Hematopoietic multipotent progenitor cell treated with erythropoietin and hydrocortisone succinate and interleukin-3 and kit ligand, for 15 days (in vitro differentiated cells): ENCODE results near the gene LRWD1.
"Not testable (repeated sequence)": the region's sequence is repeated elsewhere in the genome, so short reads cannot be mapped to it uniquely, and the experiment has no call there.

ENCODE experiments used
- DNase-seq: peaks from one replicate; pipeline ENCODE4 v3.0.0-alpha.2; 2015; ENCODE audit warnings: low spot score

LRWD1 gene

GRCh38 chr7:102496861-102497260 lies 32.1 kb downstream of the LRWD1 start:
- not testable (repeated sequence) for DNase-seq

DNA sequence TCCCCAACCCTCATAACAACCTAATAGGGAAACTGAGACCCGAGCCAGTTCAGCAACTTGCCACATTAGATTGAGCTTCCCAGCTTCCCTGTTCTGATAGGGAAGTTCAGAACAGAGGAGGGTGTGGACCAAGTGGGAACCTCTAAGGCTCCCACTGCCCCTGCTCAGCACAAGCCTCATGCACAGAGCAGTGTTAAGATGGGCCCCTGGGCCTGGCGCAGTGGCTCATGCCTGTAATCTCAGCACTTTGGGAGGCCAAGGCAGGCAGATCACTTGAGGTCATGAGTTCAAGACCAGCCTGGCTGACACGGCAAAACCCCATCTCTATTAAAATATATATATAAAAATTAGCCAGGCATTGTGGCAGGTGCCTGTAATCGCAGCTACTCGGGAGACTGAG lies 32.5 kb downstream of the LRWD1 start:
- not testable (repeated sequence) for DNase-seq

GRCh38 chr7:102498321-102498720 lies 33.5 kb downstream of the LRWD1 start:
- DNase-seq = not testable (repeated sequence)

GRCh38 chr7:102503141-102503540 lies 38.4 kb downstream of the LRWD1 start:
- DNase-seq = not testable (repeated sequence)

DNA sequence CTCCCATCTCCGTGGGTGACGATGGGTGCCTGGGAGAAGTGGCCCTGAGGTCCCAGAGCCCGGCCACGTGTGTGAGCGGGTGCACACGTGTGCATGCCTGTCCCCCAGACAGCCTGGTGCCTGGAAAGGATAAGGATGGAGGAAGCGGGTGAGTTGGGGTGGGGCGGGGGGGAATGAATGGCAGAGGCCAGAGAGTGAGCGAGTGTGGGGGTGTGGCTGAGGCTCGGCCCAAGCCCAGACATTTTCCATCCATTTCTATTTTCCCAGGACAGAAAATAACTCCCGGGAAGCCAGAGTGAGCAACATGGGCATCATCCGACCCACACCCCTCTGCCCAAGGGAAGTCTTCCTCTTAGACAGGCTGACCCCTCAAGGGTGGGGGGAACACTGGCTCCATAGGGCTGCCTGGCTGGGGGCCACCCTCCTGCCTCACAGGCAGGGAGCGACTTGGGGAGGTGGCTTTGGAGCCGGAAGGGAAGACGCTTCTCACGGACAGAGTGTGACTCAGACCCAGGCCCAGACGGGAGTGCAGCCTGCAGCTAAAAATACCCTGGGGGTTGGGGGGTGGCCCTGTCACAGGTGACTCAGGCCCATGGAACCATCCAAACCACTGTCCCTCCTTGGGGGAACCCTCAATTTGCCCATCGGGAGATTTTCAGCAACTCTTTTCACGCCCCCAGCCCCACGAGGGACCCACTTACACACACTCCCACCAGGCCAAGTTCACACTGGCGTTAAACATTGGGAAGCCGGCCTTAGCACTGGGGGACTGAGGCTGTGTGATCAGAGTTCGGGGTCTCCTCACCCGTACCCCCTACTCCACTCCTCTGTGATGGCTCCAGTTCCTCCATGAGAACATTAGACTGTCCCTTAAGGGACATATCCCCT lies 40.8 kb downstream of the LRWD1 start:
- not testable (repeated sequence) for DNase-seq

GRCh38 chr7:102507410-102508088 lies 42.8 kb downstream of the LRWD1 start:
- not testable (repeated sequence) for DNase-seq

DNA sequence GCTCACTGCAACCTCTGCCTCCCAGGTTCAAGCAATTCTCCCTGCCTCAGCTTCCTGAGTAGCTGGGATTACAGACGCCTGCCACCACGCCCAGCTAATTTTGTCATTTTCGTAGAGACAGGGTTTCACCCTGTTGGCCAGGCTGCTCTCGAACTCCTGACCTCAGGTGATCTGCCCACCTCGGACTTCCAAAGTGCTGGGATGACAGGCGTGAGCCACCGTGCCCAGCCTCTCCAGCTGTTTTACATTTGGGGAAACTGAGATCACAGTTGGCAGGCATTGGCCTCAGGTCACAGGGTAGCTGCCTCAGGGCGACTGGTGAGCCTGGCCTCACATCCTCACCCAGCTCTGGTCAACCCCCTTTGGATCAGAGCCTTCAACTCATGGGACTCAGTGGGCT lies 45.8 kb downstream of the LRWD1 start:
- not testable (repeated sequence) for DNase-seq

GRCh38 chr7:102511860-102512522 lies 47.2 kb downstream of the LRWD1 start:
- DNase-seq = not testable (repeated sequence)

DNA sequence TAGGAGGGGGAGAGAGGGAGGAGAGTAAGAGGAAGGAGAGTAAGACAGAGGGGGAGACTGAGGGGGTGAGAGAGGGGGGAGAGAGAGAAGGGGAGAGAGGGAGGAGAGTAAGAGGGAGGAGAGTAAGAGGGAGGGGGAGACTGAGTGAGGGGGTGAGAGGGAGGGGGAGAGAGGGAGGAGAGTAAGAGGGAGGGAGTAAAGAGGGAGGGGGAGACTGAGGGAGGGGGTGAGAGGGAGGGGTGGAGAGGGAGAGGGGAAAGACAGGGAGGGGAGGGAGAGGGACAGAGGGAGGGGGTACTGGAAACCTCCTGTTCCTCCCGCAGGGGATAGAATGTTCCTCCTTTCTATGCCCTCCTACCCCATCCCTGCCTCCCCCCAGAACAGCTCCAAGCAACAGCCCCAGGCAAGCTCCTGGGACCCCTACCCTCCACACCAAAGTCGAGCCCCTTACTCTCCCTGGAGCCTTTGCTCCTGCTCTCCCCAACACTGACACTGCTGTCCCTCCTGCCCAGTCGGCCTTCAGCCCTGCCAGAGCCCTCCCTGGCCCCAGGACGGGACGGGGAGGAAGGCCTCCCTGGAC lies 47.9 kb downstream of the LRWD1 start:
- DNase-seq = not testable (repeated sequence)

- not testable (repeated sequence) for DNase-seq
Measured at GRCh38 chr7:102514881-102515721, 50.3 kb downstream of the LRWD1 start.

DNA sequence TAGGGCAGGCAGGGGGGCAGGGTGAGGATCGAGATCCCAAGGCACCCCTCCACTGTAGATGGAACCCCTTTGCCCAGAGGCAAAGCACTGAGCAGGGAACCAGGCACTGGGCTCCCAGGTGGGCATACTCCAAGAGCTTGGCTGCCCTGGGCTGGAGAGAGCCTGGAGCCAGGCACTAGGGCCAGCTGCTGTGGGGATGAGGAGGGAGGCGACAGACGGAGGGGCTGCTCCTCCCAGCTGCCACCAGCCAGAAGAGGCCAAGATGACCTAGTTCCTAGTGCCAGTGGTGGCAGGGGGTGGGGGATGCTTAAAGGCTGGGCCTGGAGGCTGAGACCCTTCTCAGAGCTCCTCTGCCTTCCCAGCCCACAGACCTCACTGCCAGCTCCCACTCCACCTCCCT lies 51.1 kb downstream of the LRWD1 start:
- DNase-seq = not testable (repeated sequence)

GRCh38 chr7:102516951-102517350 lies 52.2 kb downstream of the LRWD1 start:
- not testable (repeated sequence) for DNase-seq

DNA sequence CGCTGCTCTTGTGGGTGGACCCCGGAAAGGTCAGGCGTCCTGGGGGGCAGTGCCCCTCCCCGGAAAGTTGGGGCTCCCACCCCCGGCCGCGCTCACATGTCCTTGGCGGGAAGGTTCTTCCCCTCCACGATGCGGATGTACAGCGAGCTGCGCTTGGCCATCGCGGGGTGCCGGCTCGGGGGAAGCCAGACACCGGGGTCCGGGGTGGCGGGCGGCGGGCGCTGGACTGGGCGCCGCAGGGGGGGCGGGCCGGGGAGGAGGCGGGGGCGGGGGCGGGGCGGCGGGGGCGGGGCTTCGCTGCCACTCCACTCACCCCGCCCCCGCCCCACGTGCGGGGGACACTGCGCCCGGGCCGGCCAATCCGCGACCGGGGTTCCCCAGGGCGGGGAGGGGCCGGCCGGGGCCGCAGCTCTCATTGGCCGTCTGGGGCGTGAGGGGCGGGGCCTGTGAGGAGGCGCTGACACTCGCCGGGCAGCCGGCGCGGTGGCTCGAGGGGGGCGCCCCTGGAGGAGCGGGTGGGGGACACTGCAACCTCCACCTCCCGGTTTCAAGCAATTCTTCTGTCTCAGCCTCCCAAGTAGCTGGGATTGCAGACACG lies 52.9 kb downstream of the LRWD1 start, which contains the start of gene RASA4B:
RASA4B (minus strand) TSS at position 228 of the 598 bp plus-strand sequence; CDS start at position 161, 67 bp downstream.
- DNase-seq = not testable (repeated sequence)

DNA sequence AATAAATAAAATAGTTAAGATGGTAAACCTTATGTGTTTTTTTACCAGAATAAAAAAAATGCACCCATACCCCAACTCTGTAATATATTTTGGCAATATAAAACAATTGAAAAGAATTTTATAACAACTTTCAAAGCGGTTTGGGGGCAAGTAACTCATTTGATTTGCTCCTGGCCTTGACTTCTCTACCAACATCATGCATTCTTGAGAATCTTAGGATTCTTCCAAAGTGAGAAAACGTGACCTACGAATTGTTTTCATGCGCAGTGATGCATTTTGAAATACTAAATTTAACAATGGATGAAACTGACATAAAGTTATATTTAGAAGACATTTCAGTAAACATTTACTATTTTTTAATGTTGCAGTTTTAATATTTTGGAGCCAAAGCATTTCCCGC lies 56.0 kb downstream of the LRWD1 start:
- not testable (repeated sequence) for DNase-seq
